Putamen (tissue), 1 donor: ENCODE measurements around the gene C10orf90.

ENCODE experiments used
- DNase-seq: peaks from one replicate; pipeline ENCODE4 v3.0.0-alpha.2; 2016; ENCODE audit warnings: low spot score

The C10orf90 gene, protein sequence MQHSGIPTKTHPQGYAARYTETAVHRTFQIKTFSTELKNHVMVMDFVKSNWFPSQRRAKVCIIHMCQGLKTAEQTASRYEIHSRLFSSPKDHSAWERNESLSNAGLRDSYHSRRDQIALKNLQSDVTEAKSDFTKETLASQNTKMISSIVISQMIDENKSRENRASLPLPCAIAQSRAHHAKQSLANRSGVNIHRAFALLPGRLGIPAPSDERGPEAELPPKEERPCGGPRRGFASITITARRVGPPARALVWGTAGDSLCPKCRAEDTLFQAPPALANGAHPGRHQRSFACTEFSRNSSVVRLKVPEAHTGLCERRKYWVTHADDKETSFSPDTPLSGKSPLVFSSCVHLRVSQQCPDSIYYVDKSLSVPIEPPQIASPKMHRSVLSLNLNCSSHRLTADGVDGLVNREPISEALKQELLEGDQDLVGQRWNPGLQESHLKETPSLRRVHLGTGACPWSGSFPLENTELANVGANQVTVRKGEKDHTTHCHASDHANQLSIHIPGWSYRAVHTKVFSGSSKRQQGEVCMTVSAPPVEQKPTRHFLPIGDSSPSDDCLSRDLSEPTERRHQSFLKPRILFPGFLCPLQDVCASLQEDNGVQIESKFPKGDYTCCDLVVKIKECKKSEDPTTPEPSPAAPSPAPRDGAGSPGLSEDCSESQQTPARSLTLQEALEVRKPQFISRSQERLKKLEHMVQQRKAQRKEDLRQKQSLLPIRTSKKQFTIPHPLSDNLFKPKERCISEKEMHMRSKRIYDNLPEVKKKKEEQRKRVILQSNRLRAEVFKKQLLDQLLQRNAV

DNA sequence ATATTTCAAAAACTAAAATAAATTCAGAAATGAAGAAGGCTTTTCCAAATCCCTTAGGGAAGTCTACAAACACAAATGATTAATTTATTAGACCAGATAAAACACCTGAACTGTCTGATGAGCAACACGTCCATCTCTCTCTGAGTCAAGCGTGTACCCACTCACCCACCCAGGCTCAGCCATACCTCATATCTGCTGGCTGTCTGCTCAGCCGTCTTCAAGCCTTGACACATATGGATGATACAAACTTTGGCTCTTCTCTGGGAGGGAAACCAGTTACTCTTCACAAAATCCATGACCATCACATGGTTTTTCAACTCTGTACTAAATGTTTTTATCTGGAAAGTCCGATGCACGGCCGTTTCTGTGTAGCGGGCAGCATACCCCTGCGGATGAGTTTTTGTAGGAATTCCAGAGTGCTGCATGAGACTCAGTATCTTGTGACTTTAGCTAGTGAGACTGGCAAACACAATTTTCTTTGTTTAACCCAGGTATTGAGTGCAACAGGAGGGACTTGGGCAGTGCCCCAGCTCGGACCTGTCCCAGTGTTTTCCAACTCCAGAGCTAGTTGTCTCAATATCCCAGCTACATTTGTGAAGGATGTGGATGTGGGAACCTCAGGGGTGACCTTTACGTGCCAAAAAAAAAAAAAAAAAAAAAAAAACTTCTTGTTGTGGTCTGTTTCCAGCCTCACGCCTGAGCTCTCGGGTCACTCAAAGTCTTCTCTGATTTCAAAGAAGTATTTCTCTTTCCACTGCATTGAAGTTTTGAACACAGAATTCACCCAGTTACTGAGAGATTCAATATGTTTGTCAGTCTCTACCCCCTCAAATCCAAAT is at the start of gene C10orf90:
TSS of gene C10orf90 (minus strand) at position 638 of the 839 bp plus-strand sequence. CDS start at position 425, 213 bp downstream.
- no peak for DNase-seq

DNA sequence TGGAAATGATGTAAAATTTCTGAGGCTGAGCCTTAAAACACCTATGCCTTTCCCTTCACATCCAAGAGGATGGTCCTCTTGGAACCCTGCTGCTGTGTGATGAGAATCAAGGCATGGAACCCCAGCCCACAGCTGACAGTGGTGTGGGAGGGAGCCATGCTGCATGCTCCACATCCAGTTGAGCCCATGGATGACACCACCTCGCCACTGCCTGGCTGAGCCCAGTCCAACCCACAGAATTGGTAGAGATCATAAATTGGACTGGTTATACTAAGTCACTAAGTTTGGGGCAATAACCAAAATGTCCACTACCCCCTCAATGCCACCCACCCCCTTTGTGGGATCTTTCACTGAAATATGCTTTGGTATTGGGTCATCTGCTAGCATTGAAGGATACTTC is 45.9 kb upstream of the C10orf90 start:
- DNase-seq: no peak

DNA sequence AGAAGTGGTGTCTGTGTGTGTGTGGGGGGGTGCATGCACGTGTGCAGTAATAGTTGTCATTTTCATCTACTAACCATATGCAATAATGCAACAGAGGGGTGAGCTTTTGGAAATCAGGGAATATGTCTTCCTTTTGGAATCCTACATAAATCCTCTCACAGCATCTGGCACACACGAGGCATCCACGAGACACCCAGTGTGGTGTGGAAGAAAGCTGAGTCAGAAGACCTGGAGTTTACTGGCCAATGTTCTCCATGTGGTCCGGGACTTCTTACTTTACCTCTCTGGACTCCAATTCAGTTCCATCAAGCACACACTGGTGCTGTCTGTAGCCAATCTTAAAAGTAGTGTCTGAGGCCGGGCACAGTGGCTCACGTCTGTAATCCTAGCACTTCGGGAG is 43.1 kb upstream of the C10orf90 start:
- no peak for DNase-seq

DNA sequence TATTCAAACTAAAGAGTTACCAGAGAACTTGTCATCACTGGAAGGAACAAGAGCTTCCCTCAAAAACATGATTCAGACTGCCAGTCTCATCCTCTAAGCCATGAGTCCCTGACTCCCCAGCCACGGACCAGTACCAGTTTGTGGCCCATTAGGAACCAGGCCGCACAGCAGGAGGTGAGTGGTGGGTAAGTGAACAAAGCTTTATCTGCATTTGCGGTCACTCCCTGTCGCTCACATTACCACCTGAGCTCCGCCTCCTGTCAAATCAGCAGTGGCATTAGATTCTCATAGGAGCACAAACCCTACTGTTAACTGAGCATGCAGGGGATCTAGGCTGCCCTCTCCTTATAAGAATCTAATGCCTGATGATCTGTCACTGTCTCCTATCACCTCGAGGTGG is 42.2 kb upstream of the C10orf90 start:
- DNase-seq: no peak

DNA sequence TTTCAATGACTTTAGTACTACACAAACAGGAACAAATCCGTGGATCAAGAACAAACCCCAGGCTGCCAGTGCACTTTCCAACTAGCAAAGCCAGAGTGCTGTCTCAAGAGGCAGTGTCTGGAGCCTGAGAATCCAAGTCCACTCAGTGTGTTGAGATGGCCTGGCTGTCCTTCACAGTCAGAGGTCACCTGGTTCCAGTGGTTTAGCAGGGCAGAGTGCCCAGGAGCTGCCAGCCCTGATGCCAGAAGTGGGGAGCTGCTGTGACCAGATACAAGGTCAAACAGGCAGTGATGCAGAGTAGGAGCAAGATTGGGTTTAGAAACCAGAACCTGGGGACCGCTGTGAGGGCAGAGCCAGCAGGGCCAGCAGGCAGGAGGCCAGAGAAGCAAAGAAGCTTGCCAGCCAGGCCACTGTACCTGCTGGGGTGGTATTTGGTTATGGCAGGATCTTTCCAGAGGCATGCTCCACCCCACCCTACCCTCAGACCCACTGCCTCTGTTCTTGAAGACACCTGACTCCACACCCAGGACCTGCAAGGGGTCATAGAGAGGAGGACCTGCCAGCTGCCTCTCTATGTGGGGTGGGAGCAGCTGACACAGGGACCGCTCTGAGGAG is 35.6 kb upstream of the C10orf90 start:
- DNase-seq: no peak

DNA sequence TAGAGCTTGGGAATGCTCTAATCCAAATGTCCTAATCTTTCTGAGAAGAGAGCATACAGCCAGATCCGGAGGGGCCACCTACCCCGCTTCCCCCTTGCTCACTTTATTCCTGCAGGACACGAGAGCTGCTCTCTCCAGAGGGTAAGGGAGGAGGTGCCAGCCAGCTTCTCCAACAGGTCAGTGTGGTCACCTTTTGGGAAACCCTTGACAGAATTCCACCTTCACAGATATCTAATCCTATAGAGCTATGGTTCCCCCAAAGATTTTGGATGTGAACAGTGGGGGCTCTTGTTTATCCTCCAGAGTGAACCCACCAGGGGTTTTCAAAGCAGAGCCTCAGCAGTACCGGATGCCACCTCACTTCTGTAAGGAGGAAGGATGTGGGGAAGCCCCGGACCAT is 34.6 kb upstream of the C10orf90 start:
- no peak for DNase-seq

DNA sequence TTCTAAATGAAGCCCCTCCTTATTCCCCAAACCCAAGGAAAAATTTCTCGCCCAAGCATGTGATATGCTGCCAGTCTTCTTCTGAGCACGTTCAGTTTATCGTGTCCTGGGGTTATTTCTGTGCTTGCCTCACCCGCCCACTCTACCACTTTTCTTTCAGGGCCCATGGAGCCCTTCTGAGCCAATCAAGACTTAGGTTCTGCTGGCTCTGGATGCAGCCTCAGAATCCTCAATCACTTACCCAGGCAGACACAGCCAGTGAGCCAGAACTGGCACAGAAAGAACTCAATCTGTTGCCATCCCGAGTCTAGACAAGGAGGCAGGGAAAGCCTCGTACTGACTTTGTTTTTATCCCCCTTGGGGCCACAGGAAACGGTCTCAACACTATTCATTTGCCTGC is 34.2 kb upstream of the C10orf90 start:
- DNase-seq: no peak

DNA sequence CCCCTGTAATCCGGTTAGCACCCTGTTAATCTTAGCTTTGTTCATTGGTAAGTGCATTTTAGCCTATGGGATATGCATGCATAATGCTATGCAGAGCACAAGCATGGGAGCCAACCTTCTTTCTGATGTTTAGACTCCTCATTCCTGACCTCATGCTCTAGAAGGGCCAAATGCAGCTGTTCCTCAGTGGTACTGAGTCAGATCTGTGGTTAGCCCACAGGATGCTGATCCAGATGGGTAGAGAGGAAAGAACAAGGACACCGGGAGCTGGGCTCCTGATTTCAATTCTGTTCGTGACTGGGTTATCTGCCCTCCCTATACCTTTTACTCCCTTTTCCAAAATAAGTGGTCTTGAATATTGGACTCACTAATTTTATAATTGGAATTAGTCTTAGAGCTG is 31.7 kb upstream of the C10orf90 start:
- DNase-seq: no peak

DNA sequence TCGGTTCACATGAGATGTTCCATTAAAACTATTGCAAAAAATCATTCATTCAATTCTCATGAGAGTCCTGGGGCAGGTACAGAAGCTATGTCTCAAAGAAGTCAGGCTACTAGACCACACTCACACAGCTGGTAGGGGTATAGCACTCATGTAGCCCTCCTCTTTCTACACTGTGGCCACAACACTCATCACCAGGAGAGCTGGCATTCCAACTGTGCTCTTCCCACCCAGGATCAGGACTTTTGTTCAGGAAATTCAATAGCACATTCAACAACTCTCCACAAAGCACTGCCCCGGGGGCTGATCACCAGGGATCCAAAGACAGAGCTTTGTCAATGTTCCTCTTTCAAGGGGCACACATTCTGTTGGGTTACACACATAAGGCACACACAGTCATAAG is 31.0 kb upstream of the C10orf90 start:
- no peak for DNase-seq

DNA sequence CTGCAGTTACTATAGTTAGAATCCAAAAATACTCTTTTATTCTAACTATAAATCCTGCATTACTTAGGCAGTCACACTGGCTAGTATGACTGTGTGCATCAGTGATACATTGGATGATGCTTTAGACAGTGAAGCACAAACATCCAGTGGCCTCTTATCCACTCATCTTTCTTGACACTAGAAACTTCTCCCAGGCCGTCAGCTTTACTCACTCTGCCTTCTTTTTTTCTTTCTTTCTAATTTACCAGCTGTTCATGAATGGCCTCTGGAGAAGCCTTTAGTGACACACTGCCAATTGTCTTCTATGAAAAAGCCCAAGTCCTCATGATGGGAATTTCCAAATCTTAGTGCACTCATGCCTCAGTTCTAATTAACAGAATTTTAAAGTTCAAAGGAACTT is 26.2 kb upstream of the C10orf90 start:
- DNase-seq: no peak

DNA sequence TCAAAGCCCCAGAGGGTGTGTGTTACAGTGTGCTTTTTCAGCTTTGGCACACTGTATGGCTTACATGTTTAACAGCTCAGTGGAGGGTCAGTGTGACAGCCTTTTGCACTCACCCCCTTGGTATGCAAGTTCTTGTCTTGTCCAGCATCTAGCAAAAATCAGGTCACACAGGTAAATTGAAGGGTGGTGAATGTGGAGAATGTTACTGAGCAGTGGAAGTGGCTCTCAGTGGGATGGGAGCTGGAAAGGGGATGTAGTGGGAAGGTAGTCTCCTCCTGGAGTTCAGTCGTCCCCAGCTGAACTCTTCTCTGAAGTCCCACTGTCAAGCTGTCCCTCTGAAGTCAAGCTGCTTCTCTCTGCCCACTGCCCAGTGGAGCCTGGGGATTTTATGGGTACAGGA is 21.0 kb upstream of the C10orf90 start:
- DNase-seq: no peak

DNA sequence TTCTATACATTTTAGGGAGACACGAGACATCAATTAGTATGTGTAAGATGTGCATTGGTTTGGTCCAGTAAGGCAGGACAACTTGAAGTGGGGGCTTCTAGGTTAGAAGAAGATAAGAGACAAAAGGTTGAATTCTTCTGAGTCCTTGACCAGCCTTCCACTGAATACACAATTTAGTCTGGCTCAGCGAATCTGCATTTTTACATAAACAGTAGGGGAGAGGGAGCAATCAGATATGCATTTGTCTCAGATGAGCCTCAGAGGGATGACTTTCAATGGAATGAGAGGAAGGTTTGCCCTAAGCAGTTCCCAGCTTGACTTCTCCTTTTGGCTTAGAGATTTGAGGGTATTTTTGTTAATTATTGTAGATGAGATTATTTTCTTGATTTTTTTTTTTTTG is 20.0 kb upstream of the C10orf90 start:
- no peak for DNase-seq

DNA sequence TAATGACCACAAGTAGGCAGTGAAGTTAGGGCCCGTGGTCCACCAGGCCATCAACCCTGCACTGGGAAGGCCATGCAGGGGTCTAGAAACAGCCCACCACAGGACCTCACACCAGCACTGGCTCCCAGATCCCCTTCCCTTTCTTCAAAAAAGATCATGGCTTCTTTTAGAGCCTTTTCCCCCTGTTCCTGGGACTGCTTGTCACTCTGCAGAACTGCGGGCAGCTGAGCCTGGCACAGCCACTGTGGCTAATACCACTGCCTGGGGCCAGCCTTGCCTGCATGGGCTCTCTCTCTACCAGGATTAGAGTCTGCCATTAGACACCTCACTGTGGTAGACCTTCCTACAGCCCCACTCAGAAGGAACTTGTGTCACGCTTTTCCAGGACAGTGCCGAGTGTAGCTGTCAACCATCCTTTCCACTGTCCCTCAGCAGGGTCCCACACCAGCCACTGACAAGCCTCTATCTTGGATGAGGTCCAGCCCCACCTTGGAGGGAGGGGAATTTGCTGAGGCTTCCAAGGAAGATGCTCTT is 19.0 kb upstream of the C10orf90 start:
- DNase-seq: no peak

DNA sequence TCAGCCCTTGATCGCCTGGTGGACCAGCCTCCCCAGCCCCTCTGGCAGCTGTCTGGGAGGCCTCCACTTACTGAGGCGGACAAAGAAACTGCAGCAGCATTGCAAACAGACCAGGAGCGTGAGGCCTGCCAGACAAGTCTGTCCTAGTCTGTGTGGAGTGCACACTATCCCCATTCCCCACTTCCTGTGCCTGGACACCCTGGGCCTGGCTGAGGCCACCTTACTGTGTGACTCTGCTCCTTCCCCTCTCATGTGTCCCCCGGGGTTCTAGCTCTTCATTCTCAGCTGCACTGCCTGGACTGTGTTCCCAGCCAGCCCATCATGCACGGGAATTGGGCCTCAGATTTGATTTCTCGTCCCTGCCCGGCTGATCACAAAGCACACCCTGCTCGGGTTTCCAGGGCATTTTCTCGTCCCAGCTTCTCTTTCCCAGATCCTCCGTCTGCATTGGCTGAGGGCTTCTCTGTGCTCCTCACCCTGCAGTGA is 16.7 kb upstream of the C10orf90 start:
- DNase-seq: no peak

DNA sequence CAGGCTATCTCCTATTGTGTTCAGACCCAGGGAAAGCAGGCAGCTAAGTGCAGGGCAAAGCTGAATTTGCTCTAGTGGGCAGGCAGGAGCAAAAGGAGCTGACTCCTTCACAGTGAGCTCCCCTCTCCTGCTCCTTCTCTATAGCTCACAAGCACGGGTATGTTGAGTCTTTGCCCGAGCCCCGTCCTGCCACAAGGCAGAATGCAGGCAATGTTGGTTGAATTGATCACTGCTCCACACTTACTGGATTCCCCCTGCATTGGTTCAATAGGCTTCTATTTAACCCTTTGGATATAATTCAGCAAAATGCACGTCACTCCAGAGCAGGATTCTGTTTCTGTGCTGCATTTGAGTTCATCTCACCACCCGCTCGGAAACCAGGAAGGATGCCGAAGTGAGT is 16.2 kb upstream of the C10orf90 start:
- no peak for DNase-seq

DNA sequence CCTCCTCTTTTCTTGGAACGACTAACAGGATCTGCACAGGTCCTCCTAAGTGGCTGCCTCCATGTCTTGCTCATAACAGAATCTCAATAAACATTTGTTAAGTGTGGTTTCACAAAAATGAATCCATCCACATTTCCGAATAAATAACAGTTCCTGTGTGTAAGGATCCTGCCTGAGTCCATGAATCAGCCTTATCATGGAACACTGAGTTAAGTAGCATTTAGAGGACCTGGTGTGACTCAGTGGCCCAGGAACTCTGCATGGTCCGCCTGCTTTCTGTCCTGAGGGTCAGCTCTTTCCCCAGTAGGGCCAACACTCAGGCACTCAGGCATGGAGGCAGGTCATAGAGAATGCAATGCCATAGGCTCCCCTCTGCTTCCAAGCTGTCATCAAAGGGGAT is 15.8 kb upstream of the C10orf90 start:
- DNase-seq: no peak

DNA sequence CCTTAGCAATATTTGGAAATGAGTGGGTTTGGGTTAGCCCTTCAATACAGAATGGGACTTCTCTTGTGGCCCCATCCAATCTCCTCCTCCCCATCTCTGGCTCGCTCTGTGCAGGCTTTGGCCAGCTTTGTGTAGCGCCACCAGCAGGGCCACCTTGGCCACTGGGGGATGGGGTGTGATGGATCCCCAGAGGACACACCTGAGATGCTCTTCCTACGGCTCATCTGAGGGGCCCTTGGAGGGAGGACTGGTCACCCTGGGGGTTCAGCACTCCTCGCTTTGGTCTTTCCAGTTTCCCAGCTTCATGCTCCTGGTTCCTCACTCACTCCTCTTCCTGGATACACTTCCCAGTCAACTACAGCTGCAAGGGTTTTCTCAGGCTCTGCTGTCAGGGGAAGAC is 15.3 kb upstream of the C10orf90 start:
- DNase-seq: no peak

DNA sequence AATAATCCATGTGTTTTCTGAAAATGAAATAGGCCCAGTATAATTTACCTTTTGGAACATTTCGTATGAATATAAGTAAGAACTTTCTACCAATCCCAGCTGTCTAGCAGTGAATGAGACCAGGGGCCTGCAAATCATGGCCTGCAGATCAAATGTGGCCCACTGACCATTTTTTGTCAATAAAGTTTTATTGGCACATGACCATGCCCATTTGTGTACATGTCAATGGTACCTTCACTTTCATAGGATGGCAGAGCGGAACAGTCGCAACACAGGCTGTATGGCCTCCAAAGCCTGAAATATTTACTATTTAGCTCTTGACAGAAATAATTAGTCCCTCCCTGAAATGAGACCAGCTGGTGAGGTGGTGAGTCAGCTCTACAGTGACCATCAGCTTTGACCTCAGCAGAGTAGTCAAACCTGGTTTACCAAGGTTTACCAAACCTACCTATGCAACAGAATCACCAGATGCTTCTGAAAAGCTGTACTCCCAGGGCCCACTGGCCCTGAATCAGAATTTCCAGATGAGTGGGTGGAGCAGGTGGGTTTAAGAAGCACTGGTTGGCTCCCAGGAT is 13.8 kb upstream of the C10orf90 start:
- no peak for DNase-seq

DNA sequence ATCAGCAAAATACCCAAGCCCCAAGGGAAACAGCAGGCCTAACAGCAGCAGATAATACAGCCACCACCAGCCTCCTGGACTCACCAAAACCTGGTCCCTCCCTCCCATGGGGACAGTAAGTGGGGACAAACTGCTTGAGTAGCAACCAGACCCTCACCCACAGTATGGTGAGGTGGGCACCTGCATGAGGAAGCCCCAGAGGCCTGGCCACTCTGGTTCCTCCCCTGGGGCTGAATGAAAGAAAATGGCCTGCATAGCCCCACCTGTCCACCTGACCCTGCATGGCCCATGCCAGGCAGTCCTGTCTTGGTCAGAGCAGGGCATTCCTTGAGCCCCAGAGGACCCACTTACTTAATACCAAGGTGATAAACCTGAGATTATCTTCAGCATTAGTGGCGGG is 13.0 kb upstream of the C10orf90 start:
- no peak for DNase-seq

DNA sequence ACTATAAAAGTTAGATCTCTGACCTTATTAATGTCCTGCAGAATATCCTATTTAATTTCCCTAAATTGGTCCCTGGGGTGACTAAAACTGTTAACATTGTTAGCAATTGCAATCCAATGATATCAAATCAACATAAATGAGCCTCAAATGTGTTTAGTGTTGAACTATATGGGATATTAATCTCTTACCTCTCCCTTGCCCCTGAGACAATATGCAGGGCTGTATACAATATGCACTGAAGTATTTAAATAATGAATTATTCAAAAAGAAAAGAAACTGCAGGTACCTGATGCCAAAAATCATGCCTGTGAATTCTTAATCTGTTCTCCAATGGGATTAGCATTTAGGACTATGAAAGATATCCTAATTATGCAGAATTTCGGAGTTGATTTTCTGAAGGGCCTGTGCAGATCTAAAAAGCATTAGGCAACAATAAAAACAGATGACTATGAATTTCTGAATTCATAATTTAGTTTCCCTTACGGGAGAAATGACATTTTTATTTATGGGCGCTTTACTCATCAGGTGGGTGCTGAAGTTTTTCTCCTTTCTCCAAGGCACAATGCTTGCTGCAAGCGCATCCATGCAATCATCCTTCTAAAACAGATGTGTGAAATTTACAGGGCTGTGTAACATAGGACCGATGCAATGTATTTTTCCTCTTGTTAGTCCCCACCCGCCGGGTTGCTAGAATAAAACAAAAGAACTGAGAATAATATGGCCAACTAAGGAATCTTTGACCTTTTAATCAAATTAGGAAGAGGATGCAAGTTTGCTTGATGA is 5.4 kb upstream of the C10orf90 start:
- no peak for DNase-seq
